Measurements from ENCODE around the gene MSANTD1. TPM values are rescaled to one million over a fixed set of nuclear protein-coding genes. Genes with fewer than 3 reads are reported as not detected.

Gene MSANTD1
- 1 to 10 TPM; 1.1 to 1.2 TPM for total RNA-seq

GRCh38 chr4:3248811-3249661 lies at the start of gene MSANTD1:
Gene MSANTD1 (plus strand): TSS chr4:3249159. CDS start chr4:3249223, 64 bp downstream.
- no peak within 1 kb of the TSS for H3K27ac Mint-ChIP-seq
- no peaks in the 10 kb centered on the region for H3K36me3 Mint-ChIP-seq (ENCODE audit: low read depth)
- H3K9me3 Mint-ChIP-seq = no peaks in the 10 kb centered on the region
- H3K27me3 Mint-ChIP-seq = no peaks in the 10 kb centered on the region
- no peaks in the 10 kb centered on the region for H3K4me1 Mint-ChIP-seq
- no peak within 1 kb of the TSS for H3K4me3 Mint-ChIP-seq
- no peak for ATAC-seq (replicated peaks)

- no peaks in the 10 kb centered on the region for H3K9me3 Mint-ChIP-seq
- no peaks in the 10 kb centered on the region for H3K27me3 Mint-ChIP-seq
- no peak overlapping the region for H3K4me3 Mint-ChIP-seq
- peaks cover 47% of the 10 kb centered on the region for H3K36me3 Mint-ChIP-seq (ENCODE audit: low read depth)
- peaks cover 35% of the 10 kb centered on the region for H3K4me1 Mint-ChIP-seq
- no peak for ATAC-seq (replicated peaks)
- H3K27ac Mint-ChIP-seq = no peak overlapping the region
Observed at GRCh38 chr4:3199653-3200422, 49.1 kb upstream of the MSANTD1 start.

GRCh38 chr4:3200423-3201090 lies 48.4 kb upstream of the MSANTD1 start:
- H3K4me1 Mint-ChIP-seq = peaks cover 30% of the 10 kb centered on the region
- no peaks in the 10 kb centered on the region for H3K9me3 Mint-ChIP-seq
- ATAC-seq (replicated peaks) = no peak
- H3K36me3 Mint-ChIP-seq (ENCODE audit: low read depth) = peaks cover 47% of the 10 kb centered on the region
- no peaks in the 10 kb centered on the region for H3K27me3 Mint-ChIP-seq
- no peak overlapping the region for H3K27ac Mint-ChIP-seq
- H3K4me3 Mint-ChIP-seq = no peak overlapping the region

DNA sequence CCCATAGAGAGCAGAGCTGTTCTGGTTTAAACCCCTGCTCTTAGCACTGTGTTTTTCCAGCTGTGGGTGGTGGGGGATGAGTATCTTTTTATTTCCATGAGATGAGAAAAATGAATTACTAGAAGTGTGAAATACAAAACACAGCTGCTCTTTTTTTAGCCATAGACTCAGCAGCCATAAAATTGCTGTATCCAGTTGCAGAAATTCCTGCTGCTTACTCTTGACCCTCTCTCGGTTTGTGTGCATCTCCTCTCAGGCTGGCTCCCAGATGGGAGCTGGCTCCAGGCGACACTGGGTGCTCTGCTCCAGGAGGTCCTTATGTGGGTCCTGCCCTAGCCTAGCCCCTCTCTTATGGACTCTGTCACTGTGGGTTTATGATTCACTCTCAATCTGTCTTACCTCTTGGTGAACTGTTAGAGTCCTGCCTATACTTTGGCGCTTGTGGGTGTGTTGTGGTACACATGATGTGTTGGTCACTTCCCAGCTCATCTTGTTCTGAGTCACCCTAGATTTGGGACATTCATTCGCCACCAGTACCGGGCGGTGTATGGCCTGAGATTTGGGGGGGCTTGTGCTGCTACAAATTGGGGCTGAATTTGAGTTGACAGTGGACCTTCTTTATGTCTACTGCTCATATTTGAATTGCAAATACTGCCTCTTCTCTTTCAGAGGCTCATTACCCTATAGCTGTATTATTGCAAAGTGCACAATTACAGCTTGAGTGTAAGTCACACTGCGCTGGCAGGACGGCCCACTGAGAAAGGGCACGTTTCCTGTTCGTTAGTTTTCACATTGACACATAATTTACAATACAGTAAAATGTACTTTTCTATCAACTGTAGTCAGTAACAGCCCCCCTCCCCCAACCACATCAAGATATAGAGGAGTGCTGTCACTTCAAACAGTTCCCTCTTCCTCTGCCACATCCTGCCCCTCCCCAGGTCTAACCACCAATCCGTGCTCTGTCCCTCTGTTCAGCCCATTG lies 46.9 kb upstream of the MSANTD1 start:
- H3K27me3 Mint-ChIP-seq = no peaks in the 10 kb centered on the region
- peak; percentile 86 for ATAC-seq (replicated peaks)
- peaks cover 26% of the 10 kb centered on the region for H3K4me1 Mint-ChIP-seq
- no peaks in the 10 kb centered on the region for H3K9me3 Mint-ChIP-seq
- H3K4me3 Mint-ChIP-seq = peak overlapping the region; percentile 52
- H3K36me3 Mint-ChIP-seq (ENCODE audit: low read depth) = peaks cover 54% of the 10 kb centered on the region
- peak overlapping the region; percentile 69 for H3K27ac Mint-ChIP-seq

- Mint-ChIP-seq H3K36me3 (ENCODE audit: low read depth) (peaks cover 56% of the 10 kb centered on the region), H3K27me3 (no peaks in the 10 kb centered on the region), H3K4me1 (peaks cover 19% of the 10 kb centered on the region), H3K9me3 (no peaks in the 10 kb centered on the region), H3K27ac (peak overlapping the region; percentile 69), H3K4me3 (peak overlapping the region; percentile 52)
- ATAC-seq (replicated peaks) = peak; percentile 32
Observed at GRCh38 chr4:3202836-3203820, 45.8 kb upstream of the MSANTD1 start.

DNA sequence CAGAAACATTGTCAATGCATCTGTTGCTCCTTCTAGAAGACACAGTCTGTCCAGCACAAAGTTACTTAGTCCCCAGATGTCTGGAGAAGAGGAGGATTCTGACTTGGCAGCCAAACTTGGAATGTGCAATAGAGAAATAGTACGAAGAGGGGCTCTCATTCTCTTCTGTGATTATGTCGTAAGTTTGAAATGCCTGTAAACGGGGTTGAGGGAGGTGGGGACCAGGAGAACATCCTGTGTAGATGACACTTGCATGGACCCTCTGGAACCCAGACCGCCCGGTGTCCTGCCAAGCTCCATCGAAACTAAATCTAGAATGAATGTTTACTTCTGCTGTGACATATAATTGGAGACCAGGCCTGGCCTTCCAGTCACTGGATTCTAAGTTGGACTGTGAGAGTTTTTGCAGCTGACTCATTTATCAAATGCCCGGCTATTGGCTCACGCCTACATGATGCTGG lies 45.0 kb upstream of the MSANTD1 start:
- peaks cover 19% of the 10 kb centered on the region for H3K4me1 Mint-ChIP-seq
- H3K36me3 Mint-ChIP-seq (ENCODE audit: low read depth) = peaks cover 64% of the 10 kb centered on the region
- H3K4me3 Mint-ChIP-seq = peak overlapping the region; percentile 52
- ATAC-seq (replicated peaks) = no peak
- H3K9me3 Mint-ChIP-seq = no peaks in the 10 kb centered on the region
- H3K27me3 Mint-ChIP-seq = no peaks in the 10 kb centered on the region
- H3K27ac Mint-ChIP-seq = no peak overlapping the region

DNA sequence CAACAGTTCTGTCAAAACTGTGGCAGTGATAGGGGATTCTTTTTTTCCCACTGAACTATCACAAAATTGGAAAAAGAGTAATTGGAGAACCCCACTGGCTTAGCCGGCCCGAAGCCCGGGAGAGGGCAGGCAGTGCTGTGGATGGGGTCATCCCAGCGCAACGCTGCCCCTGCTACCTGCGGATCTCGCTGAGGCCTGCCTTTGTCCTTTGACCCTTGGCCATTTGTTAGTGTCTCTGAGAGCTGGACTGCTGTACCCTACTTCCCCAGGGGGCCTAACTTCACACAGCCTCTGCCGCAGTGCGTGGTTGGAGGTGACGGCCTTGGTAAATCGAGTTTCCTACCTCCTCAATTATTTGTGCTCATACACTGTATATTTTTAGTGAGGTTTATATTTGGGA lies 43.0 kb upstream of the MSANTD1 start:
- Mint-ChIP-seq H3K36me3 (ENCODE audit: low read depth) (peaks cover 73% of the 10 kb centered on the region), H3K27ac (no peak overlapping the region), H3K27me3 (no peaks in the 10 kb centered on the region), H3K9me3 (no peaks in the 10 kb centered on the region), H3K4me3 (no peak overlapping the region), H3K4me1 (peaks cover 19% of the 10 kb centered on the region)
- no peak for ATAC-seq (replicated peaks)

DNA sequence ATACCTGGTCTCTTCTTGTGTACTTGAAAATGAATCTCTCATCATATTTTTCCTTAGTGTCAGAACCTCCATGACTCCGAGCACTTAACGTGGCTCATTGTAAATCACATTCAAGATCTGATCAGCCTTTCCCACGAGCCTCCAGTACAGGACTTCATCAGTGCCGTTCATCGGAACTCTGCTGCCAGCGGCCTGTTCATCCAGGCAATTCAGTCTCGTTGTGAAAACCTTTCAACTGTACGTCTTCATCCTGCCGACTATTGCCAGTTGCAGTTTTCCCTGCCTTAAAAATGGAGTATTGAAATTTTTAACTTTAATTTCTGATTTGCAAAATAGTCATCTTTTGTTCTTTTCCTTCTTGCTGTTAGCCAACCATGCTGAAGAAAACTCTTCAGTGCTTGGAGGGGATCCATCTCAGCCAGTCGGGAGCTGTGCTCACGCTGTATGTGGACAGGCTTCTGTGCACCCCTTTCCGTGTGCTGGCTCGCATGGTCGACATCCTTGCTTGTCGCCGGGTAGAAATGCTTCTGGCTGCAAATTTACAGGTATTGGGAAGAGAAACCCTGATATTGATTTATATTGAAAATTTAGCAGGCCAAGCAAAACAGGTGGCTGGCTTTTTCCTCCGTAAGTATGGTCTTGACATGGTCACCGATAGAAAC lies 42.4 kb upstream of the MSANTD1 start:
- peaks cover 18% of the 10 kb centered on the region for H3K4me1 Mint-ChIP-seq
- H3K4me3 Mint-ChIP-seq = no peak overlapping the region
- H3K9me3 Mint-ChIP-seq = no peaks in the 10 kb centered on the region
- H3K36me3 Mint-ChIP-seq (ENCODE audit: low read depth) = peaks cover 75% of the 10 kb centered on the region
- no peaks in the 10 kb centered on the region for H3K27me3 Mint-ChIP-seq
- no peak overlapping the region for H3K27ac Mint-ChIP-seq
- ATAC-seq (replicated peaks) = no peak

GRCh38 chr4:3207531-3208037 lies 41.4 kb upstream of the MSANTD1 start:
- no peak for ATAC-seq (replicated peaks)
- H3K4me3 Mint-ChIP-seq = no peak overlapping the region
- peaks cover 10% of the 10 kb centered on the region for H3K4me1 Mint-ChIP-seq
- no peaks in the 10 kb centered on the region for H3K9me3 Mint-ChIP-seq
- H3K27ac Mint-ChIP-seq = no peak overlapping the region
- no peaks in the 10 kb centered on the region for H3K27me3 Mint-ChIP-seq
- H3K36me3 Mint-ChIP-seq (ENCODE audit: low read depth) = peaks cover 80% of the 10 kb centered on the region

GRCh38 chr4:3208826-3209225 lies 40.1 kb upstream of the MSANTD1 start:
- Mint-ChIP-seq H3K27me3 (no peaks in the 10 kb centered on the region), H3K27ac (no peak overlapping the region), H3K9me3 (no peaks in the 10 kb centered on the region), H3K36me3 (ENCODE audit: low read depth) (peaks cover 83% of the 10 kb centered on the region), H3K4me1 (no peaks in the 10 kb centered on the region), H3K4me3 (no peak overlapping the region)
- no peak for ATAC-seq (replicated peaks)

- no peak overlapping the region for H3K27ac Mint-ChIP-seq
- H3K9me3 Mint-ChIP-seq = no peaks in the 10 kb centered on the region
- H3K4me3 Mint-ChIP-seq = no peak overlapping the region
- no peaks in the 10 kb centered on the region for H3K27me3 Mint-ChIP-seq
- no peak for ATAC-seq (replicated peaks)
- no peaks in the 10 kb centered on the region for H3K4me1 Mint-ChIP-seq
- H3K36me3 Mint-ChIP-seq (ENCODE audit: low read depth) = peaks cover 85% of the 10 kb centered on the region
Observed at GRCh38 chr4:3209551-3210325, 39.2 kb upstream of the MSANTD1 start.

- Mint-ChIP-seq H3K4me1 (no peaks in the 10 kb centered on the region), H3K27ac (no peak overlapping the region), H3K36me3 (ENCODE audit: low read depth) (peaks cover 92% of the 10 kb centered on the region), H3K4me3 (no peak overlapping the region), H3K27me3 (no peaks in the 10 kb centered on the region), H3K9me3 (no peaks in the 10 kb centered on the region)
- no peak for ATAC-seq (replicated peaks)
Observed at GRCh38 chr4:3210467-3210866, 38.5 kb upstream of the MSANTD1 start.
